OCI-LY3 (cell line): ENCODE measurements around the gene RNU5D-1.

ENCODE experiments used
- H2AFZ ChIP-seq: fragments of 200-600, 300-600 bp; shearing (Covaris generic); 2 replicates; pipeline ENCODE4 v1.6.0; 2014; ENCODE audit warnings: antibody characterized with exemption, low read depth, low read length
- H3K27ac ChIP-seq: fragments of 200-600, 300-600 bp; sonication (generic); 2 replicates; pipeline ENCODE4 v1.5.1; 2014; ENCODE audit warnings: mild to moderate bottlenecking, low read length, moderate library complexity, mixed read lengths
- H3K27me3 ChIP-seq: fragments of 200-600, 300-600 bp; sonication (generic); 2 replicates; pipeline ENCODE4 v1.6.1; 2014; ENCODE audit warnings: low read depth, low read length, mixed read lengths
- H3K36me3 ChIP-seq: fragments of 200-600, 300-600 bp; sonication (generic); replicated peaks from 2 replicates; pipeline ENCODE3; 2014; ENCODE audit warnings: low read depth, low read length, mixed read lengths
- H3K4me1 ChIP-seq: fragments of 300-600, 200-600 bp; sonication (generic); 2 replicates; pipeline ENCODE4 v1.6.1; 2014; ENCODE audit warnings: low read length, mixed read lengths
- H3K4me2 ChIP-seq: fragments of 200-600, 300-600 bp; sonication (generic); 2 replicates; pipeline ENCODE4 v1.6.1; 2014; ENCODE audit warnings: low read length, mixed read lengths
- H3K4me3 ChIP-seq: fragments of 300-600, 200-600 bp; sonication (generic); 2 replicates; pipeline ENCODE4 v1.5.1; 2014; ENCODE audit warnings: antibody characterized with exemption, mild to moderate bottlenecking, low read length, moderate library complexity
- H3K79me2 ChIP-seq: fragments of 300-600, 200-600 bp; shearing (Covaris generic); 2 replicates; pipeline ENCODE4 v1.6.1; 2014; ENCODE audit warnings: mild to moderate bottlenecking, low read length, mixed read lengths
- H3K9ac ChIP-seq: fragments of 300-600, 200-600 bp; shearing (Covaris generic); 2 replicates; pipeline ENCODE4 v1.6.0; 2014; ENCODE audit warnings: mild to moderate bottlenecking, low read length, moderate library complexity
- H3K9me3 ChIP-seq: fragments of 200-600, 300-600 bp; shearing (Covaris generic); 2 replicates; pipeline ENCODE4 v1.6.1; 2014; ENCODE audit warnings: low read length, mixed read lengths; ENCODE audit not compliant: insufficient read depth
- H4K20me1 ChIP-seq: fragments of 200-600, 300-600 bp; sonication (generic); 2 replicates; pipeline ENCODE4 v1.6.1; 2016; ENCODE audit warnings: low read length, mixed read lengths; ENCODE audit not compliant: insufficient read depth
- EZH2phosphoT487 ChIP-seq: fragments of 200-600 bp; shearing (Covaris generic); IDR thresholded peaks from 2 replicates; pipeline ENCODE4 v1.6.1; 2018; ENCODE audit warnings: antibody characterized with exemption, mixed run types, low read depth
- TF ChIP-seq, protein P1 (sequence below): fragments of 200-600, 300-600 bp; sonication (generic); IDR thresholded peaks from 2 replicates; pipeline ENCODE4 v1.5.1; 2014; ENCODE audit warnings: antibody characterized with exemption, low read length, low read depth

The RNU5D-1 gene

DNA sequence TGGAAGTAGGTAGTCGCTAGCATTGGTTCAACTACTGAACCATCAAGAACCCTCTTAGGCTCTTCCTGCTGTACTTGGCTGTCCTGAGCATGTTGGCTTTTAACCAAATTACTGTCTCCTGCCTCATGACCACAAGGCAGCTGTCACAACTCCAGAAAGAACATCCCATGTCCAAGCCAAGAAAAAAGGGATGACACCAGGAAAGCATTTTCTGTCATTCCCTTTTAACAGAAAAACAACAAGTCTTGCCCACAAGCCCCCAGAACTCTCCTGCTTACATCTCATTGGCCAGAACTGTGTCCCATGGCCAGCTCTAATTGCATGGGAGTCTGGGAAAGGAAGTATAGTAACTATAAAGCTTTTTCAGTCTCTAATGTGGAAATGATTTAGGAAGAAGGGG, 2.4 kb upstream of the RNU5D-1 start:
- Histone ChIP-seq H4K20me1 (no peaks in the 10 kb centered on the region), H3K79me2 (no peaks in the 10 kb centered on the region), H3K9me3 (no peaks in the 10 kb centered on the region), H3K4me1 (peaks cover 21% of the 10 kb centered on the region), H3K9ac (no peak overlapping the region), H3K36me3 (no peaks in the 10 kb centered on the region), H3K27ac (no peak overlapping the region), H2AFZ (0 out of 2 replicates have a peak overlapping the region, but pooled peaks have one; percentile 21), H3K4me3 (no peak overlapping the region), H3K4me2 (no peak overlapping the region), H3K27me3 (no peaks in the 10 kb centered on the region)
- TF ChIP-seq, protein P1, sequence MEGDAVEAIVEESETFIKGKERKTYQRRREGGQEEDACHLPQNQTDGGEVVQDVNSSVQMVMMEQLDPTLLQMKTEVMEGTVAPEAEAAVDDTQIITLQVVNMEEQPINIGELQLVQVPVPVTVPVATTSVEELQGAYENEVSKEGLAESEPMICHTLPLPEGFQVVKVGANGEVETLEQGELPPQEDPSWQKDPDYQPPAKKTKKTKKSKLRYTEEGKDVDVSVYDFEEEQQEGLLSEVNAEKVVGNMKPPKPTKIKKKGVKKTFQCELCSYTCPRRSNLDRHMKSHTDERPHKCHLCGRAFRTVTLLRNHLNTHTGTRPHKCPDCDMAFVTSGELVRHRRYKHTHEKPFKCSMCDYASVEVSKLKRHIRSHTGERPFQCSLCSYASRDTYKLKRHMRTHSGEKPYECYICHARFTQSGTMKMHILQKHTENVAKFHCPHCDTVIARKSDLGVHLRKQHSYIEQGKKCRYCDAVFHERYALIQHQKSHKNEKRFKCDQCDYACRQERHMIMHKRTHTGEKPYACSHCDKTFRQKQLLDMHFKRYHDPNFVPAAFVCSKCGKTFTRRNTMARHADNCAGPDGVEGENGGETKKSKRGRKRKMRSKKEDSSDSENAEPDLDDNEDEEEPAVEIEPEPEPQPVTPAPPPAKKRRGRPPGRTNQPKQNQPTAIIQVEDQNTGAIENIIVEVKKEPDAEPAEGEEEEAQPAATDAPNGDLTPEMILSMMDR = no peak
- no peak for TF ChIP-seq EZH2phosphoT487

DNA sequence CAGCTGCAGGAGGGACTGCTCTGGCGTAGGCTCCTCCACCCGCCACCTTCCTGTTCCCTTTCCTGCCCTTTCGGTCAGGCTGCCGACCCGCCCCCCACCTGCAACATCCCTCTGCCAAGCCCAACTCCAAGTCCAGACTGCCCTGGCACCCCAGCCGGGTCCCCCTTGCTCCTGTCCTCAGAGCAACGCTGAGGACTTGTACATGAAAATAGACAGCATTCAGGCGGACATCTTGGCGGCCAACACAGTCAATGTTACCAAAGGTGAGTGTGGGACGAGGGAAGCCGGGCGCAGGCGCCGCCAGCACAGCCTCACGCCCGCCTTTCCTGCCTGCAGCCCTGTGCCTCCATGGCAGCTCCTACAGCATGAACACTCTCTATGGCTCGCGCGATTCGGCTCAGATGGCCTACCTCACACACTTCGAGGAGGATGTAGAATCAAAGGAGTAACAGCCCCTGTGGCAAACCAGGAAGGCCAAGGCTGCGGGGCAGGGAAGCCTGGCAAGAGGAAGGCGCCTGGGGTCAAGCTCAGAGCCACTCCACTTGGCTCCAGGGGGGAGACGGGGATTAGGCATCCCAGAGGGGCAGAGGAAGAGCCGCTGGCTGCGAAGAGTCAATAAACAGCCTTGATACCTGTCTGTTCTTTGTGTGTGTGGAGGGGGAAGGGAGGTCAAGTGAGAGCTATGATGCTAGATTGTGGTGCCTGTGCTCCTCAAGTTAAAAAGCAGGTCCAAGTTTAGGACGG, 5.8 kb downstream of the RNU5D-1 start:
- H2AFZ ChIP-seq = no peak overlapping the region
- no peak overlapping the region for H3K27ac ChIP-seq
- H3K9me3 ChIP-seq = no peaks in the 10 kb centered on the region
- H3K27me3 ChIP-seq = no peaks in the 10 kb centered on the region
- H3K4me3 ChIP-seq = no peak overlapping the region
- H3K79me2 ChIP-seq = no peaks in the 10 kb centered on the region
- H3K4me1 ChIP-seq = peaks cover 35% of the 10 kb centered on the region
- no peak for TF ChIP-seq EZH2phosphoT487
- TF ChIP-seq, protein P1 = no peak
- no peak overlapping the region for H3K4me2 ChIP-seq
- no peak overlapping the region for H3K9ac ChIP-seq
- H3K36me3 ChIP-seq = no peaks in the 10 kb centered on the region
- no peaks in the 10 kb centered on the region for H4K20me1 ChIP-seq

- TF ChIP-seq, protein P1 = no peak
- no peak for TF ChIP-seq EZH2phosphoT487
- no peaks in the 10 kb centered on the region for H3K79me2 ChIP-seq
- peaks cover 37% of the 10 kb centered on the region for H3K4me1 ChIP-seq
- H3K4me2 ChIP-seq = no peak overlapping the region
- no peaks in the 10 kb centered on the region for H3K27me3 ChIP-seq
- no peaks in the 10 kb centered on the region for H3K9me3 ChIP-seq
- H3K27ac ChIP-seq = no peak overlapping the region
- H4K20me1 ChIP-seq = no peaks in the 10 kb centered on the region
- H3K4me3 ChIP-seq = no peak overlapping the region
- no peaks in the 10 kb centered on the region for H3K36me3 ChIP-seq
- H3K9ac ChIP-seq = no peak overlapping the region
- H2AFZ ChIP-seq = no peak overlapping the region
These were observed 6.5 kb downstream of the RNU5D-1 start for GRCh38 chr1:44724296-44724954.

GRCh38 chr1:44723496-44724295, 7.3 kb downstream of the RNU5D-1 start:
- H4K20me1 ChIP-seq = no peaks in the 10 kb centered on the region
- H3K36me3 ChIP-seq = no peaks in the 10 kb centered on the region
- peak overlapping the region; percentile 61 for H3K9ac ChIP-seq
- TF ChIP-seq, protein P1 = no peak
- no peak for TF ChIP-seq EZH2phosphoT487
- H3K4me3 ChIP-seq = peak overlapping the region; percentile 64
- no peaks in the 10 kb centered on the region for H3K9me3 ChIP-seq
- peak overlapping the region; percentile 89; the same call in 1 of the 2 replicates for H2AFZ ChIP-seq
- peaks cover 38% of the 10 kb centered on the region for H3K4me1 ChIP-seq
- peak overlapping the region; percentile 62 for H3K27ac ChIP-seq
- H3K27me3 ChIP-seq = no peaks in the 10 kb centered on the region
- H3K79me2 ChIP-seq = no peaks in the 10 kb centered on the region
- peak overlapping the region; percentile 90 for H3K4me2 ChIP-seq
